ENCODE data around the gene SF3B2.
"Not testable (repeated sequence)": the region's sequence is repeated elsewhere in the genome, so short reads cannot be mapped to it uniquely, and the experiment has no call there.

SF3B2 gene

GRCh38 chr11:66112601-66113499 is 60.7 kb downstream of the SF3B2 start:
- DNase-seq = no peak

GRCh38 chr11:66114957-66115356 is 62.8 kb downstream of the SF3B2 start:
- DNase-seq = not testable (repeated sequence)

- DNase-seq = peak; percentile 12
These were observed 63.6 kb downstream of the SF3B2 start for GRCh38 chr11:66115638-66116301.

GRCh38 chr11:66116576-66117361 is 64.6 kb downstream of the SF3B2 start:
- no peak for DNase-seq

- DNase-seq = no peak
These were observed 66.7 kb downstream of the SF3B2 start for GRCh38 chr11:66118847-66119246.
